Glomerular endothelial cell (primary cell): ENCODE measurements around the gene GABBR2. TPM values are rescaled to one million over a fixed set of nuclear protein-coding genes. Genes with fewer than 3 reads are reported as not detected.
A peak's percentile ranks its signal among the peaks of the same experiment; 100 is the strongest.

Source experiments
- DNase-seq: peaks from one replicate; pipeline ENCODE4 v3.0.0-alpha.2; 2011; ENCODE audit warnings: low read depth, low spot score; ENCODE audit errors: extremely low read depth
- total RNA-seq: library from RNA; depleted of rRNA; stranded (reverse); fragments of >200 nt; gene quantifications from 2 replicates; pipeline ENCODE4 v1.2.3, GENCODE V29; 2015

The GABBR2 gene
- total RNA-seq, 1 donor from 2014 or later: 3.3 TPM

- peak; percentile 94 for DNase-seq
These were observed 374.8 kb downstream of the GABBR2 start for GRCh38 chr9:98333703-98334582.

GRCh38 chr9:98332405-98332831 is 376.3 kb downstream of the GABBR2 start:
- no peak for DNase-seq

DNA sequence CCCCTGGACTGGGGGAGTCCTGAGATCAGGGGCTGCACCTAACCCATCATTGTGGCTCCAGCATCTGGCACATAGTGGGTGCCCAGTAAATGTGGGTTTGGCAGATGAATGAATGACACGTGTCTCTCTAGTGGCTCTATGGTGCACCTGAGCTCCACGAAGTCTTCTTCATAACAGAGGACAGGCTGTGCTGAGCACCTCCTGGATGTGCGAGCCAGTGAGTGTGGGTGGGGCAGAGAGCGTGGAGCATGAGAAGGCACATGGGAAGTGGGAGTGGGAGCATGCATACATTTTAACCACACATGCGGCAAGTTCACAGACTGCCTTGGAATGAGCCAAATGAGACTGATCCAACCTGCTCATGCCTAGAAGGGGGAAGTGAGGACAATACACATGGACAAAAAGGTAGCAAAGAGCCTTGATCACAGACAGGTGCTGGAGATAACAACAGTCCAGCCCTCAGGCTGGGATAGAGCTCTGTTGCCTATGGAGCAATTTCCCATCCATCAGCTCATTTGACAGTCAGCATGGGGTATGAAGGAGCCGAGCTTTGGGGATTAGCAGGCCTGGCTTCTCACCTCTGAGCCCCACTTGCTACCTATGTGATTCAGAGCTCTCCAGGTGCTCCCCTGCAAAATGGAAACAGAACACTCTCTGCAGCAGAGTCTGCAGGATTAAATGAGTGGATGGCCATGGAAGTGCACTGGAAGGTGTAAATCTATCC is 377.0 kb downstream of the GABBR2 start:
- no peak for DNase-seq

- DNase-seq: no peak
These were observed 377.9 kb downstream of the GABBR2 start for GRCh38 chr9:98330831-98331230.

GRCh38 chr9:98329904-98330303 is 378.8 kb downstream of the GABBR2 start:
- DNase-seq: no peak

- no peak for DNase-seq
These were observed 379.5 kb downstream of the GABBR2 start for GRCh38 chr9:98329281-98329680.

- DNase-seq: no peak
These were observed 380.0 kb downstream of the GABBR2 start for GRCh38 chr9:98328770-98329169.

DNA sequence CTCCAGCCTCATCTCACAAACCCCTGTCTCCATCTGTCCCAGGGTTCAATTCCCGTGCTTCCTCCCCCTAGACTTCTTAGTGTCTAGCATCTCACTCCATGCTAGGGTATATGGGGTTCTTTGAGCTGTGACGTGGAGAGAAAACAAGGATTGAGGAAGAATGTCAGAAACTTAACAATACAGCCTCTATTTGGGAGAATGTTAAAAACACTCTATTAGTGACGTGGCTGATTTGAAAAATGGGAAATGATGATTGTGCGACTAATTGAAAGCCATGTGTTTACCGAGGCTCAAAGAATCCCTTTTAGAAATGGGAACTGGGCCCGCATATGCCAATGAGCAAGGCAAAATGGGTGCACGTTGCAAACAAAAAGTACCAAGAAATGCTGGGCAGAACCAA is 380.6 kb downstream of the GABBR2 start:
- no peak for DNase-seq

DNA sequence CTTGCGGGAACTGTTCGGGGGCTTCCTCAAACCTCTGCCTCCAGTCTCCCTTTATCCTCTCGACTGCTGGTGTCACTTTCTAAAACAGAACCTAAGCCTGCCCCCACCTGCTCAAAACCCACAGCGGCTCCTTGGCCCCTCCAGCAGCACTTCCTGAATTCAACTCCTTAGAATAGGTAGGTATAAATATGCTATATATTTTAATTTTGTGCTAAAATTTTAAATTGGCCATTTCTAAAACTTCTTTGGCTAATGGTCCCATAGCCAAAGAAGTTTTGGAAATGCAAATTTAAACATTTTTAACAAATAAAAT is 381.5 kb downstream of the GABBR2 start:
- DNase-seq: no peak

- no peak for DNase-seq
These were observed 382.1 kb downstream of the GABBR2 start for GRCh38 chr9:98326459-98327248.

DNA sequence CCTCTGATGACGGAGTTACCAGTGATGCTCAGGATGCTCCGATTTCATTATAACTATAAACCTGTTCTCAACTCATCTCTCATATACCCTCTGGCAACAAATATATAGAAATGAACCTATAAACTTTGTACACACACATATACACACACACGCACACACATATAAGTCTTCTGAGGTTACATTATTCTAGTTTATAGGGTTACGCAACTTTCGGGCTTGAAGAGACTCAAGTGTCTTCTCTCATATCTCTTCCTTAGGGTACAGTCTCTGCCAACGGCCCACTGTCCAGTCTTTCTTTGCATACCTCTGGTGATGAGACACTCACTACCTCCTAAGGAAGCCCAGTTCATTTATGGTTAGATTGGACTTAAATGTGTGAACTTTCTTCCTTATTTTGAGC is 383.9 kb downstream of the GABBR2 start:
- no peak for DNase-seq

GRCh38 chr9:98323831-98324135 is 385.0 kb downstream of the GABBR2 start:
- DNase-seq: no peak

GRCh38 chr9:98323051-98323830 is 385.5 kb downstream of the GABBR2 start:
- no peak for DNase-seq

GRCh38 chr9:98321269-98321668 is 387.5 kb downstream of the GABBR2 start:
- DNase-seq: no peak

DNA sequence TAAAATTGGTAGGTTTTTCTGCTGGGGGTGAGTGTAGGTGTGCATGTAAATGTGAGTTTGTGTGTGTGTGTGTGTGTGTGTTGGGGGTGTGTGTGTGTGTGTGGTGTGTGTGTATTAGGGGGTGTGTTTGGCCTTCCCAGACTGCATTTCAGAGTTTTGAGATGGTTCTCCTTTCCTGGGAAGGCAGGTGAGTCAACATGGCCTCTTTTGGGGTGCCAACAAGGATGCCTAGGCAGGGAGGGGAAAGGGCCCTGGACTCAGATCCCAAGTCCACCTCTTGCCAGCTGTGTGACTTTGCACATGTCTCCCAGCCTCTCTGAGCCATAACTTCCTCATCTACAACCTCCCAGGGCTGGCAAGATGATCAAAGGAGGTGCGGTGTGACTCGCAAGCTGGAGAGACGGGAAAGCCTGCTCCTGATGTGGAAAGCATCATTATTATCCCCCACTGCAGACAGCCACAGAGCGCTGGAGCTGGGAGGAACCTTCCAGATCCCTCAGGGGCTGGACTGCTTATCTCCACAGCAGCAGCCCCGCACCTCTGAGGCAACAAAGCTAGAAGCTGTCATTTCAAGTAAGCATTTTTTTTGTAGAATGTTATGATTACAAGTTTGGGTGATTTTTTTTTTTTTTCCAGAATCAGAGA is 389.8 kb downstream of the GABBR2 start:
- no peak for DNase-seq

GRCh38 chr9:98318041-98318790 is 390.5 kb downstream of the GABBR2 start:
- no peak for DNase-seq

DNA sequence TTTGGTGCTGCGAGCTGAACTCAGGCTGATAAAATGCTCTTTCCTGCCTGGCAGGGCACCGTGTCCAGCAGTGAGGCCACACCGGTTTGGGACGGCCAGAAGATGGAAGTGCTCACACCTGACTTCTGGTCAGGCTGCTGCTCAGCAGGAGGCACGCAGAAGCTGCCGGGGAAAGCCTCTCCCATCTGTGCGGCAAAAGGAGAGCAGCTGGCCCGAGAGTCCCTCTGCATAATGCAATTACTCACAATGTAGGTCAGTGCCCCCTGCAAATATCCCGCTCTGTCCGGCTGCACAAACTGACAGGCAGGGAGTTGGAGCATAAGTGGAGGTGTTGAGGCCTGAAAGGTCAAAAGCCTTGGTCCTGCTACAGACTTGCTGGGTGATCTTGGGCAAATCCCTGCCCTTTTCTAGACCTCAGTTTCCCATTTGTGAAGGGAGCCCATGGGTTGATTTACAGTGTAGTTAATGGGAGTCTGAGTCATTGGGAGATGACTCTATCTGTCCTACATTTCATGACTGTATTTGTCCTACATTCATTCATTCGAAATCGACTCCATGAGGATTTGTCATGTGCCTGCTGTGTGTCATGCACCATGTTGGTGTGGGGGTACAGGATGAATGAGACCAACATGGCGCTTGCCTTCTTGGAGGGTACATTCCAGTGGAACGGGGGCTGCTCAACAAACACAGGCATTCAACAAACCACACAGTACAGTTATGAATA is 391.4 kb downstream of the GABBR2 start:
- DNase-seq: no peak

GRCh38 chr9:98316445-98317133 is 392.1 kb downstream of the GABBR2 start:
- no peak for DNase-seq
